B cell (primary cell): ENCODE measurements around the gene CASTOR2. TPM values are rescaled to one million over a fixed set of nuclear protein-coding genes. Genes with fewer than 3 reads are reported as not detected.
"Not testable (repeated sequence)": the region's sequence is repeated elsewhere in the genome, so short reads cannot be mapped to it uniquely, and the experiment has no call there.

Experiments used
- ATAC-seq: fragments of 200-7000 bp; cut with Tn5 transposase; one replicate; pipeline ENCODE4 v1.10.0; 2021; ENCODE audit warnings: low read depth, mild to moderate bottlenecking, moderate number of reproducible peaks, moderate library complexity
- CTCF ChIA-PET: fragments of 350-600 bp; sonication (Branson Sonifier 250); formaldehyde crosslinking; loops from one replicate; lab custom pipeline; 2021; ENCODE audit warnings: antibody characterized with exemption, inconsistent platforms; lab: Charles Lee
- POLR2A ChIA-PET: fragments of 350-600 bp; sonication (Branson Sonifier 250); formaldehyde crosslinking; loops from one replicate; lab custom pipeline; 2021; ENCODE audit warnings: antibody characterized with exemption; lab: Charles Lee
- DNase-seq: peaks from one replicate; pipeline ENCODE4 v3.0.0; 2013
- H2AFZ ChIP-seq: 2 replicates; pipeline ENCODE4 v1.6.1; 2012; ENCODE audit warnings: mild to moderate bottlenecking, low read depth, low read length; ENCODE audit not compliant: insufficient read depth, poor library complexity, severe bottlenecking
- H3K27ac ChIP-seq, 2 donors: 1 replicate in 1 of 2; 2 replicates in 1 of 2; pipeline ENCODE4 v1.5.1; 2012 to 2013; ENCODE audit warnings: low read length in 2 of 2, mild to moderate bottlenecking in 2 of 2, moderate library complexity in 1 of 2
- H3K27me3 ChIP-seq, 4 experiments: fragments of 200-600 bp in 1 of 4; sonication (generic) in 1 of 4; replicated peaks in 1 of 4; 1 replicate in 2 of 4; 2 replicates in 2 of 4; pipeline versions ENCODE4 v1.6.1 to v1.7.0; 2013 to 2016; ENCODE audit warnings: low read length in 3 of 4, mild to moderate bottlenecking in 2 of 4, mixed read lengths in 1 of 4, moderate library complexity in 1 of 4; ENCODE audit not compliant: insufficient read depth in 4 of 4, control insufficient read depth in 3 of 4; ENCODE audit errors: control extremely low read depth in 1 of 4
- H3K36me3 ChIP-seq, 2 experiments: replicated peaks in 1 of 2; 1 replicate in 1 of 2; 2 replicates in 1 of 2; pipeline versions ENCODE4 v1.6.1 to v1.7.1; 2013; ENCODE audit warnings: low read length in 1 of 2; ENCODE audit not compliant: insufficient read depth in 2 of 2, control insufficient read depth in 1 of 2; ENCODE audit errors: control extremely low read depth in 1 of 2, extremely low read depth in 1 of 2
- H3K4me1 ChIP-seq, 2 donors: fragments of 200-600 bp in 1 of 2; sonication (generic) in 1 of 2; 1 replicate in 1 of 2; 2 replicates in 1 of 2; pipeline versions ENCODE4 v1.5.1 to v1.6.1; 2013 to 2017; ENCODE audit warnings: low read length in 2 of 2; ENCODE audit not compliant: control insufficient read depth in 2 of 2, insufficient read depth in 2 of 2
- H3K4me2 ChIP-seq: replicated peaks from 2 replicates; pipeline ENCODE3; 2012; ENCODE audit warnings: mild to moderate bottlenecking, low read depth, low read length; ENCODE audit not compliant: poor library complexity, severe bottlenecking
- H3K4me3 ChIP-seq, 5 experiments: fragments of 200-600 bp in 1 of 5; sonication (generic) in 1 of 5; 1 replicate in 3 of 5; 2 replicates in 2 of 5; pipeline versions ENCODE4 v1.5.1 to v1.7.0; 2011 to 2016; ENCODE audit warnings: low read length in 4 of 5, mild to moderate bottlenecking in 4 of 5, low read depth in 2 of 5, control low read depth in 1 of 5, moderate library complexity in 1 of 5; ENCODE audit not compliant: insufficient read depth in 1 of 5; ENCODE audit errors: control extremely low read depth in 1 of 5, extremely low read depth in 1 of 5
- H3K79me2 ChIP-seq: fragments of 200-600 bp; sonication (generic); one replicate; pipeline ENCODE4 v1.6.0; 2016; ENCODE audit warnings: low read length; ENCODE audit not compliant: control insufficient read depth, insufficient read depth
- H3K9ac ChIP-seq: fragments of 200-600 bp; sonication (generic); 2 replicates; pipeline ENCODE4 v1.6.1; 2017; ENCODE audit warnings: mild to moderate bottlenecking, low read length, moderate library complexity
- H3K9me3 ChIP-seq, 3 donors: one replicate each; pipeline versions ENCODE4 v1.6.1 to v1.7.1; 2013; ENCODE audit warnings: low read length in 2 of 3; ENCODE audit not compliant: control insufficient read depth in 2 of 3, insufficient read depth in 1 of 3; ENCODE audit errors: control extremely low read depth in 1 of 3
- H4K20me1 ChIP-seq: 2 replicates; pipeline ENCODE4 v1.6.0; 2012; ENCODE audit warnings: mild to moderate bottlenecking, low read length; ENCODE audit not compliant: insufficient read depth, control insufficient read depth, poor library complexity, severe bottlenecking
- H3K27ac Mint-ChIP-seq: one replicate; pipeline ENCODE4 v1.8.0; 2021; ENCODE audit warnings: mixed read lengths
- H3K27me3 Mint-ChIP-seq: one replicate; pipeline ENCODE4 v1.8.0; 2021; ENCODE audit warnings: mixed read lengths
- H3K4me1 Mint-ChIP-seq: one replicate; pipeline ENCODE4 v1.8.0; 2021; ENCODE audit warnings: mixed read lengths
- H3K4me3 Mint-ChIP-seq: one replicate; pipeline ENCODE4 v1.8.0; 2021; ENCODE audit warnings: mixed read lengths
- H3K9me3 Mint-ChIP-seq: one replicate; pipeline ENCODE4 v1.8.0; 2022; ENCODE audit warnings: mixed read lengths; ENCODE audit not compliant: insufficient read depth
- whole genome bisulfite sequencing: methylation state at CpG from one replicate; pipeline ENCODE4 v1.1.5; 2013; ENCODE audit warnings: missing lambda C conversion rate; ENCODE audit not compliant: insufficient coverage; 5-methylcytosine and 5-hydroxymethylcytosine counted together
- intact Hi-C: fragments of 100-400 bp; cut with micrococcal nuclease; formaldehyde crosslinking; loops from one replicate; pipeline ENCODE4 v1.10.0; 2022
- polyA plus RNA-seq: library from polyadenylated mRNA; depleted of rRNA; stranded (reverse); fragments of >200 nt; gene quantifications from 2 replicates; pipeline ENCODE4 v1.2.3, GENCODE V29; 2012
- total RNA-seq, 2 donors: library from RNA; stranded (reverse); fragments of 120-200 nt in 1 of 2; gene quantifications; 1 replicate in 1 of 2; 2 replicates in 1 of 2; pipeline versions ENCODE4 v1.2.3 to v1.2.4, GENCODE V29; 2013 to 2022

CASTOR2 gene
- total and polyA plus RNA-seq, 2 donors (not counting 1 experiment from before 2014, with no cell fraction given): 1.8 to 5.1 TPM

DNA sequence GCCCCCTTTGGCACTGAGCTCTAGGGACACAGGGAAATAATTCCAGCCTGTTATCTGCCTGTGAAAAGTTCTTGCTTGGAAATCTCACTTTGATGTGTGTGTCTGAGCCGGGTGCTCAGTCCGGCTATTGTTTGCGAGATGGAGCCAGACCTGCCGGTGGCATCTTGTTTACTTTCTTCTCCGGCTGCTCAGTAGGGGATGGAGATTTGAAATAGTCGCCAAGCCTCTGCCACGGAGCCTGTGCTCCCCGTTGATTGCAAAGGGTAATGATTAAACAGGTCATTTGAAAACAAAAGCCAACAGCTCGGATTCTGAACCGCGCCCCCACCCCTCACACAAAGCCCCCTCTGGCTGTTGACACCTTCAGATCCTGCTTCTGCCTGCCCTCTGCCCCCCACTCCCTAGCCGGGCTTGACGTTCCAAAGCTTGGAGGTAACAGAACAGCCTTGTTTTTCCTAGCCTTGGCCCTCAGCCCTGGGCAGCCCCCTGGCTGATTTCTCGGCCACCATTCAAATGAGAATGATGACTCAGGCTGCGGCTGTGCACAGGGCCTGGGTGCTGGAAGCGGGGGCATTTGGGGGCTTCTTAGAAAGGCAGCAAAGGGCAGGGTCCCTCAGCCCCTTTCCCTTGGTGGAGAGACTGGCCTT lies 1.8 kb downstream of the CASTOR2 start:
- H3K27ac Mint-ChIP-seq, H3K4me3 Mint-ChIP-seq, DNase-seq, H3K27me3 Mint-ChIP-seq, H3K9ac ChIP-seq, H3K27ac ChIP-seq, H3K27me3 ChIP-seq, H3K4me1 ChIP-seq, H4K20me1 ChIP-seq, H3K9me3 Mint-ChIP-seq, H3K79me2 ChIP-seq, H3K36me3 ChIP-seq, intact Hi-C loops, H2AFZ ChIP-seq, H3K4me3 ChIP-seq, ATAC-seq, H3K4me1 Mint-ChIP-seq, POLR2A ChIA-PET, H3K9me3 ChIP-seq, CTCF ChIA-PET, H3K4me2 ChIP-seq: not testable (repeated sequence)
- WGBS: no CpG with 5 or more reads among the region's 16 CpGs

DNA sequence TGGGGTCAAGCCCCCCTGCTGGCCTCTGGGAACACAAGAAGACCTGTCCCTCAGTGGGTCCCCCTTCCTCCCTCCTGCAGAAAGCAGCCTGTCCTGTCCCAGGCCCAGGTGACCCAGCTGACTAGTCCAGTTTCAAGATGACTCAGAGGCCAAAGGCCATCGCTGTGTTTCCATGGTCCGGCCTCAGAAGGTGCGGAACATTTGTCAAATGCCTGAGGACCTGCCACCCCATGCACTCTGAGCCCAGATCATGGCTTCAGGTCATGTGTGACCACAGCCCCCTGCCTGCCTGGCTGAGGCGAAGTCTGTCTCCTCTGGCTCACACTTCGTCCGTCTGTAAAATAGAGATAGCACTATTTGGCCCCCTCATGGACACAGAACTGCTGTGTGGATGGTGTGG lies 2.4 kb downstream of the CASTOR2 start:
- CTCF ChIA-PET, H3K4me2 ChIP-seq, H3K9ac ChIP-seq, H3K27me3 Mint-ChIP-seq, DNase-seq, ATAC-seq, H4K20me1 ChIP-seq, H3K36me3 ChIP-seq, H3K4me3 Mint-ChIP-seq, H3K27ac ChIP-seq, H2AFZ ChIP-seq, H3K9me3 ChIP-seq, intact Hi-C loops, H3K4me3 ChIP-seq, POLR2A ChIA-PET, H3K27me3 ChIP-seq, H3K27ac Mint-ChIP-seq, H3K9me3 Mint-ChIP-seq, H3K4me1 ChIP-seq, H3K79me2 ChIP-seq, H3K4me1 Mint-ChIP-seq: not testable (repeated sequence)
- WGBS: no CpG with 5 or more reads among the region's 6 CpGs

DNA sequence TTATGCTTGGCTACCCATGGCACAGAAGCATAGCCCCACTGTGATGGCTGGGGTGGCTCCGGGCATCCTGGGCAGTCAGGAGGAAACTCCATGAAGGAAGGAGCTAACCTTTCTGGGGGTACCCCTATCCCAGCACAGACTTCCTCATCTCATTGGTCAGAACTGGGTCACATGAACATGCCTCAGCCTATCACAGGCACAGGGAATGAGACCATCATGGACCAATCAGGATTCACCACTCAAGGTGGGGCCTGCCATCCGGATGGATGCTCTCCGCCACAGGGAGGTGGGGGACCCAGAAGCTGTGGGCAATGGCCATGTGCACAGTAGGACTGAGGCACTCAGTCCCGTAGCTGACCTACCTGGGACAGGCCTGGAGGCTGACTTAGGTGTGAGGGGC lies 6.9 kb downstream of the CASTOR2 start:
- WGBS: no CpG with 5 or more reads among the region's 4 CpGs
- intact Hi-C loops, H3K9me3 ChIP-seq, H3K4me1 Mint-ChIP-seq, DNase-seq, H3K27ac Mint-ChIP-seq, ATAC-seq, H3K36me3 ChIP-seq, H2AFZ ChIP-seq, H3K27ac ChIP-seq, H3K9me3 Mint-ChIP-seq, H3K27me3 ChIP-seq, H3K4me3 Mint-ChIP-seq, H3K79me2 ChIP-seq, CTCF ChIA-PET, H4K20me1 ChIP-seq, H3K9ac ChIP-seq, H3K4me2 ChIP-seq, H3K4me1 ChIP-seq, POLR2A ChIA-PET, H3K4me3 ChIP-seq, H3K27me3 Mint-ChIP-seq: not testable (repeated sequence)

DNA sequence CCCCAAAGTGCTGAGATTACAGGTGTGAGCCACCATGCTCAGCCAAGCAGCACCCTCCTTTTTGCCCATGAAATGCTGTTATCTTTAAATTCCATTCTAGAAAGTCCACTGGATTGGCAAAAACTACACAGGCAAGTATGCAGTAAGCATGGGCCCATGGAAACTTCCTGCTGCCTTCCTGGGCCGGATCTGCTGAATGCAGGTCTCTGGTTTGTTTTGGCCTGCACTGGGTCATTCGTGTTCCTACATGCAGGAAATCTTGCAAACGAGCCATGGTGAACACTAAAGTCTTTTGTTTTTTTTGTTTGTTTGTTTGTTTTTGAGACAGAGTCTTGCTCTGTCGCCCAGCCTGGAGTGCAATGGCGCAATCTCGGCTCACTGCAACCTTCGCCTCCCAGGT lies 7.9 kb downstream of the CASTOR2 start:
- H3K4me1 ChIP-seq, H3K27me3 Mint-ChIP-seq, H2AFZ ChIP-seq, H3K27me3 ChIP-seq, H3K4me3 Mint-ChIP-seq, CTCF ChIA-PET, H4K20me1 ChIP-seq, H3K79me2 ChIP-seq, H3K4me3 ChIP-seq, POLR2A ChIA-PET, H3K27ac ChIP-seq, H3K4me1 Mint-ChIP-seq, H3K36me3 ChIP-seq, H3K9ac ChIP-seq, DNase-seq, H3K27ac Mint-ChIP-seq, H3K4me2 ChIP-seq, H3K9me3 Mint-ChIP-seq, ATAC-seq, intact Hi-C loops, H3K9me3 ChIP-seq: not testable (repeated sequence)
- WGBS: no CpG with 5 or more reads among the region's 7 CpGs
